Measurements from ENCODE around the gene SMIM36. TPM values are rescaled to one million over a fixed set of nuclear protein-coding genes. Genes with fewer than 3 reads are reported as not detected.

The SMIM36 gene
- total RNA-seq, 1 experiment from 2014 or later: not detected

- POLR2A ChIA-PET: no interaction called here
- Mint-ChIP-seq H3K9me3 (no peaks in the 10 kb centered on the region), H3K4me3 (no peak overlapping the region), H3K36me3 (peaks cover 69% of the 10 kb centered on the region), H3K27ac (no peak overlapping the region), H3K27me3 (ENCODE audit: low read depth) (no peaks in the 10 kb centered on the region), H3K4me1 (no peaks in the 10 kb centered on the region)
- ATAC-seq (no peak), DNase-seq (ENCODE audit: low spot score) (no peak)
- TF ChIP-seq RELA (CRISPR knock-in tag; IDR thresholded peaks at IDR 0.05; ENCODE audit: borderline replicate concordance) (no peak), NFE2L1 (CRISPR knock-in tag; IDR thresholded peaks at IDR 0.05) (no peak), ZNF396 (CRISPR knock-in tag; IDR thresholded peaks at IDR 0.05; ENCODE audit: borderline replicate concordance) (no peak), ZNF281 (CRISPR knock-in tag; IDR thresholded peaks at IDR 0.05) (no peak), ZNF317 (CRISPR knock-in tag; IDR thresholded peaks at IDR 0.05; ENCODE audit: borderline replicate concordance, low read depth) (no peak), ZNF121 (CRISPR knock-in tag; IDR thresholded peaks at IDR 0.05) (no peak), TP53 (CRISPR knock-in tag; IDR thresholded peaks at IDR 0.05) (no peak), FOXK1 (CRISPR knock-in tag; IDR thresholded peaks at IDR 0.05) (no peak), AFF4 (CRISPR knock-in tag; IDR thresholded peaks at IDR 0.05; ENCODE audit: borderline replicate concordance) (no peak), ETV6 (CRISPR knock-in tag; IDR thresholded peaks at IDR 0.05) (no peak), GRHL2 (CRISPR knock-in tag; IDR thresholded peaks at IDR 0.05; ENCODE audit: insufficient replicate concordance, severe bottlenecking) (no peak)
- CTCF ChIA-PET: interaction anchor here (0.5 kb wide), 1 partner anchor 30 kb away, joined by 3 read pairs; no protein-coding TSS in a partner anchor
Observed at GRCh38 chr17:55409030-55409800, 102.0 kb downstream of the SMIM36 start.

- H3K36me3 Mint-ChIP-seq: peaks cover 63% of the 10 kb centered on the region
- DNase-seq (ENCODE audit: low spot score) (no peak), ATAC-seq (no peak)
- no peaks in the 10 kb centered on the region for H3K4me1 Mint-ChIP-seq
- CTCF ChIA-PET: no interaction called here
- H3K27ac Mint-ChIP-seq: no peak overlapping the region
- no peak overlapping the region for H3K4me3 Mint-ChIP-seq
- H3K9me3 Mint-ChIP-seq: no peaks in the 10 kb centered on the region
- no peaks in the 10 kb centered on the region for H3K27me3 Mint-ChIP-seq (ENCODE audit: low read depth)
- POLR2A ChIA-PET: interaction anchor here (0.6 kb wide), 1 partner anchor 376 kb away, joined by 3 read pairs; no protein-coding TSS in a partner anchor
- no peak for TF ChIP-seq MYBL2 (CRISPR knock-in tag; IDR thresholded peaks at IDR 0.05)
- peak; percentile 62; the same call in 1 of the 2 replicates for TF ChIP-seq GABPB1 (CRISPR knock-in tag; IDR thresholded peaks at IDR 0.05)
- TF ChIP-seq ERG (CRISPR knock-in tag; IDR thresholded peaks at IDR 0.05): no peak
- TF ChIP-seq MLX (CRISPR knock-in tag; IDR thresholded peaks at IDR 0.05): no peak
- no peak for TF ChIP-seq TEAD4 (CRISPR knock-in tag; IDR thresholded peaks at IDR 0.05)
Observed at GRCh38 chr17:55407641-55408566, 103.3 kb downstream of the SMIM36 start.
